Measurements from ENCODE around the gene CREB3L2.

CREB3L2 gene

DNA sequence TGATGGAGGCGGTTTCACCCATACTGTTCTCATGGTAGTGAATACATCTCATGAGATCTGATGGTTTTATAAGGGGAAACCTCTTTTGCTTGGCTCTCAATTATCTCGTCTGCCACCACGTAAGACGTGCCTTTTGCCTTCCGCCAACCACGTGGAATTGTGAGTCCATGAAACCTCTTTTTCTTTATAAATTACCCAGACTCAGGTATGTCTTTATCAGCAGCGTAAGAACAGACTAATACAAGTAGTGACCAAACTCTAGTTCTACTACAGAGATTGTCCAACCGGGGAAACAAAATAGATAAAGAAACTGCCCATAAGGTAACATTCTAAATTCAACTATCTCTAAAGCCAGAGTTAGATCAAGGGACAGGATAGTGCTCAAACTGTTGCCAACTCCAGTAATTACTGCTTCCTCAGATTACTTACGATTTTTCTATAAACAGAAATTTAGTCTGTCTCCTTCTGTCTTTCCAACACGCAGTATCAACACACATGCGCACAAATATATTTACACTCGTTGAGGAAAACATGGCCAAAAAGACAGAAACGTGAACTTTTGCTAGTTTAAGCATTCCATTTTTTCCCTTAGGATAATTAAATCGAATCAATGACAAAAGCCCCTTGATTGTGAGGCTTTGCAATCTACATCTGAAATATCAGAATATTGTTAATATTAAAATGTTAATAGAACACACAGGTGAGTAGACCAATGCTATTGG lies 36.9 kb downstream of the CREB3L2 start:
- TF ChIP-seq ARNT (IDR thresholded peaks at IDR 0.05) (no peak), FOXA1 (IDR thresholded peaks at IDR 0.05) (no peak), CTBP1 (IDR thresholded peaks at IDR 0.05; ENCODE audit: borderline replicate concordance) (no peak), NFRKB (IDR thresholded peaks at IDR 0.05) (no peak), ELF4 (IDR thresholded peaks at IDR 0.05) (no peak), FOXK2 (IDR thresholded peaks at IDR 0.05) (no peak), SP1 (IDR thresholded peaks at IDR 0.05) (no peak), ZNF384 (IDR thresholded peaks at IDR 0.05) (no peak), LEF1 (IDR thresholded peaks at IDR 0.05; ENCODE audit: borderline replicate concordance) (no peak), SUZ12 (IDR thresholded peaks at IDR 0.05) (no peak), TARDBP (IDR thresholded peaks at IDR 0.05) (no peak), BHLHE40 (IDR thresholded peaks at IDR 0.05; ENCODE audit: borderline replicate concordance) (no peak), L3MBTL2 (conservative IDR thresholded peaks at IDR 0.05) (no peak), FOXM1 (IDR thresholded peaks at IDR 0.05; ENCODE audit: borderline replicate concordance) (no peak), HDGF (IDR thresholded peaks at IDR 0.05; ENCODE audit: borderline replicate concordance) (no peak)
- TF ChIP-seq, protein P1, sequence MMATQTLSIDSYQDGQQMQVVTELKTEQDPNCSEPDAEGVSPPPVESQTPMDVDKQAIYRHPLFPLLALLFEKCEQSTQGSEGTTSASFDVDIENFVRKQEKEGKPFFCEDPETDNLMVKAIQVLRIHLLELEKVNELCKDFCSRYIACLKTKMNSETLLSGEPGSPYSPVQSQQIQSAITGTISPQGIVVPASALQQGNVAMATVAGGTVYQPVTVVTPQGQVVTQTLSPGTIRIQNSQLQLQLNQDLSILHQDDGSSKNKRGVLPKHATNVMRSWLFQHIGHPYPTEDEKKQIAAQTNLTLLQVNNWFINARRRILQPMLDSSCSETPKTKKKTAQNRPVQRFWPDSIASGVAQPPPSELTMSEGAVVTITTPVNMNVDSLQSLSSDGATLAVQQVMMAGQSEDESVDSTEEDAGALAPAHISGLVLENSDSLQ (IDR thresholded peaks at IDR 0.05): no peak
- DNase-seq (ENCODE audit: extremely low spot score): no peak
- ChIA-PET POLR2A (no interaction called here), CTCF (no interaction called here)

DNA sequence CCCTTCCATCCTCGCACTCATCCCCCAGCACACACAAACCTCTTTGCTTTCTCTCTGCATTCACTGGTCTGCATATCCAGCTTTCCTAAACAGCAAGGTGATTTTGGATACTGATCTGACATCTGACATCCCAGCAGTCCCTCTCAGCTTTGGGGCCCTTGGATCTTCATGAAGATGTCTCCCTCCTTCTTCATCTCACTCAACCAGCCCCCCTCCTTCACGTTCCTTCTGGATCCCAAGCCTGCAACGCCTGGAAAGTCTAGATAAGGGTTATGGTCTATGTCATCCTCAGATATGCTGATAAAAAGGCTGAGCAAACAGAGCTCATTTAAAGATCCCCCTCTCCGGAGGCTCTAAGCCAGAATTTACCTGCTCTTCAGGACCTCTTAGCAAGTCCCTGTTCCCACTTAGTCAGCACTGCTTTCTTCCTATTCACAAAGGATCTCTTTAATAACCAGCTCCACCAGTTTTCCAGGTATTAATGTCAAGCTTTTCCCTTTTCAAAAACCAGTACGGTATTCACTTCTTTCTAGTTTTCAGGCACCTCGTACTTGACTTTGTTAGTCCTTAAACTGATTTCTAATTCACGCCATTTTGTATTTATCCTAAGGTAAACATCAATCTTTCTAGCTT lies 38.9 kb downstream of the CREB3L2 start:
- CTCF ChIA-PET: interaction anchor here (0.9 kb wide), 1 partner anchor 9 kb away, joined by 3 read pairs; no protein-coding TSS in a partner anchor
- POLR2A ChIA-PET: no interaction called here
- no peak for DNase-seq (ENCODE audit: extremely low spot score)
- TF ChIP-seq SP1 (IDR thresholded peaks at IDR 0.05): no peak
- TF ChIP-seq HDGF (IDR thresholded peaks at IDR 0.05; ENCODE audit: borderline replicate concordance): no peak
- no peak for TF ChIP-seq BHLHE40 (IDR thresholded peaks at IDR 0.05; ENCODE audit: borderline replicate concordance)
- TF ChIP-seq LEF1 (IDR thresholded peaks at IDR 0.05; ENCODE audit: borderline replicate concordance): no peak
- TF ChIP-seq ELF4 (IDR thresholded peaks at IDR 0.05): no peak
- TF ChIP-seq ARNT (IDR thresholded peaks at IDR 0.05): no peak
- TF ChIP-seq, protein P1 (IDR thresholded peaks at IDR 0.05): no peak
- no peak for TF ChIP-seq NFRKB (IDR thresholded peaks at IDR 0.05)
- TF ChIP-seq FOXA1 (IDR thresholded peaks at IDR 0.05): no peak
- TF ChIP-seq SUZ12 (IDR thresholded peaks at IDR 0.05): no peak

DNA sequence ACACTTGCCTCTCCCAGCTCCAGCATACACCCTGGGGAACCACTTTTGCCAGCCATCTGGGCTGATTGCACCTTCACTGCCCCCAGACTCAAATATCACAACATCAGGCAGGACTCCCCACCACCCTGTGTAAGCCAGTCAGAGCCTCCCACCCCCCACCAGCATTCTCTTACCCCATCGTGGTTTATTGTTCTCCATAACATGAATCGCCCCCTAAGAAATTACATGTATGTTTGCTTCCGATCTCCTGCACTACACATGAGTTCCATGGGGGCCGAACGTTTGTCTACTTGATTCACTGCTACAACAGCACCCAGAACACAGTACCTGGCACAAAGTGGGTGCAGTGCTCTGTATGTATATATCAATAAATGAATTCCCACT lies 39.4 kb downstream of the CREB3L2 start:
- no peak for DNase-seq (ENCODE audit: extremely low spot score)
- no peak for TF ChIP-seq L3MBTL2 (conservative IDR thresholded peaks at IDR 0.05)
- TF ChIP-seq, protein P1 (IDR thresholded peaks at IDR 0.05): no peak
- no peak for TF ChIP-seq ELF4 (IDR thresholded peaks at IDR 0.05)
- TF ChIP-seq FOXM1 (IDR thresholded peaks at IDR 0.05; ENCODE audit: borderline replicate concordance): no peak
- no peak for TF ChIP-seq FOXK2 (IDR thresholded peaks at IDR 0.05)
- no peak for TF ChIP-seq FOXA1 (IDR thresholded peaks at IDR 0.05)
- TF ChIP-seq ZNF384 (IDR thresholded peaks at IDR 0.05): no peak
- TF ChIP-seq SP1 (IDR thresholded peaks at IDR 0.05): no peak
- TF ChIP-seq BHLHE40 (IDR thresholded peaks at IDR 0.05; ENCODE audit: borderline replicate concordance): no peak
- TF ChIP-seq NFRKB (IDR thresholded peaks at IDR 0.05): no peak
- ChIA-PET POLR2A (no interaction called here), CTCF (interaction anchor here (0.9 kb wide), 1 partner anchor 9 kb away, joined by 3 read pairs; no protein-coding TSS in a partner anchor)

DNA sequence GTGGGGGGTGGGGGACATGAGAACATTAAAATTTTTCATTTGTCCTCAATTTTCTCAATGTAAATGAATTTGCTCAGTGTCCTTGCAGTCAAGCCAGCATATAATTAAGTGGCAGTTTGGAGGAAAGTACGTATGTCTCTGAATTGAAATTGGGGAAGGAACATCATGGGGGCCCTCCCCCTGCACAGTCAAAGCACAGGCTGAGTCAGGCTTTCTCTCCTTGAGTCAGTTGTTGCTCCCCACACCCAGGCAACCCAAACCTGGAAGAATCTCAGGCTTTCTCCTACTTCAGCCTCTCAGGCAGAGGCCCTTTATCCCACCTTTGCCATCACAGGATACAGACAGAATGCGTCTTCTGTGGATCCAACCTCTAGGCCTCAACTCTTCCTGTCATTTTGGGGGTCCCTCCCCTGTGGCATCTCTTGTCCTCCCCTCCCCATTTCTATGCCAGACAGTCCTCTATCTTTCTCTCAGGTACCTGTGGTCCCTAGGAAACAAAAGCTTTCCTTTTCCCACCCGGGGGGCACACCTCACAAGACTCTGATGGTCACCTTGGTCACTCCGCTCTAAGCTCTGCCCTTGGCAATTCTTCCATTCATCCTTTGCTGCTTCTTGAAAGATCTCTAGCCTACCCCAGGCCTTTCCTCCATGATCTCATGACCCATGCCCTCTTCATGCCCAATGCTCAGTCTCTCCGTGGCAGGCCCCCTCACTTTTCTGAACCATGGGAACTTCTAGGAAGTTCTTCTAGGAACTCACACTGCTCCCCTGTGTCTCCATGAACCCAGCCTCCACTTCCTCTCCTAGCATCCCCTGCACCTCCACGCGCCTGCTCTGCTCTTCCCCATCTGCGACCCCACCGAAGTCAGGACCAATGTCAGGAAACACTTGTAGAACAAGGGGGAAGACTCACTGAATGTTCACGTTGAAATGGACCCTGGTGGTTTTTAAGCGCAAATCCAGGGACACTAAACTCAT lies 40.4 kb downstream of the CREB3L2 start:
- CTCF ChIA-PET: no interaction called here
- TF ChIP-seq SUZ12 (IDR thresholded peaks at IDR 0.05) (no peak), HDGF (IDR thresholded peaks at IDR 0.05; ENCODE audit: borderline replicate concordance) (no peak), FOXM1 (IDR thresholded peaks at IDR 0.05; ENCODE audit: borderline replicate concordance) (no peak), NFRKB (IDR thresholded peaks at IDR 0.05) (no peak), ZNF384 (IDR thresholded peaks at IDR 0.05) (no peak), CTBP1 (IDR thresholded peaks at IDR 0.05; ENCODE audit: borderline replicate concordance) (no peak)
- TF ChIP-seq, protein P1 (IDR thresholded peaks at IDR 0.05): no peak
- no peak for DNase-seq (ENCODE audit: extremely low spot score)
- POLR2A ChIA-PET: no interaction called here

DNA sequence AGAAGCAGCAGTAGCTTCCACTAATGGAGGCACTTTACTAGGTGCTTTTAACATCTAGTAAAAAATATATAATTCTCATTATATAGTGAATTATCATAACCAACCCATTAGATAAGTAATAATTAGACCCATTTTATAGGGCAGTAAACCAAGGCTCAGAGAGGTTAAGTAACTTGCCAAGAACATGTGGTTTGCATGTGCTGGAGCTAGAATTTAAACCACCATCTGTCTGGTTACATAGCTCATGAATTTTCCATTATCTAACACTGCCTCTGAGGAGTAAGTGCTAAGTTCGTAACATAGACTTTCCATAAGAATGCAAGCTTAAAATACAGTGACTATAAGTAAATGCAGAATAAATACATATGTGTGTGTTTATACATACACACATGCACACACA lies 41.9 kb downstream of the CREB3L2 start:
- ChIA-PET POLR2A (no interaction called here), CTCF (interaction anchor here (1.2 kb wide), 1 partner anchor 42 kb away, joined by 5 read pairs; the partner anchor contains the start of gene CREB3L2)
- no peak for DNase-seq (ENCODE audit: extremely low spot score)
- TF ChIP-seq FOXM1 (IDR thresholded peaks at IDR 0.05; ENCODE audit: borderline replicate concordance) (no peak), SP1 (IDR thresholded peaks at IDR 0.05) (no peak), SUZ12 (IDR thresholded peaks at IDR 0.05) (no peak), ZNF384 (IDR thresholded peaks at IDR 0.05) (no peak)
- TF ChIP-seq, protein P1 (IDR thresholded peaks at IDR 0.05): no peak

Measured in HEK293T (cell line).